B cell (primary cell): ENCODE measurements around the gene INKA2. TPM values are rescaled to one million over a fixed set of nuclear protein-coding genes. Genes with fewer than 3 reads are reported as not detected.

ENCODE experiments used
- ATAC-seq: fragments of 200-7000 bp; cut with Tn5 transposase; one replicate; pipeline ENCODE4 v1.10.0; 2021; ENCODE audit warnings: low read depth, mild to moderate bottlenecking, moderate number of reproducible peaks, moderate library complexity
- CTCF ChIA-PET: fragments of 350-600 bp; sonication (Branson Sonifier 250); formaldehyde crosslinking; loops from one replicate; lab custom pipeline; 2021; ENCODE audit warnings: antibody characterized with exemption, inconsistent platforms; lab: Charles Lee
- POLR2A ChIA-PET: fragments of 350-600 bp; sonication (Branson Sonifier 250); formaldehyde crosslinking; loops from one replicate; lab custom pipeline; 2021; ENCODE audit warnings: antibody characterized with exemption; lab: Charles Lee
- DNase-seq: peaks from one replicate; pipeline ENCODE4 v3.0.0; 2013
- H2AFZ ChIP-seq: 2 replicates; pipeline ENCODE4 v1.6.1; 2012; ENCODE audit warnings: mild to moderate bottlenecking, low read depth, low read length; ENCODE audit not compliant: insufficient read depth, poor library complexity, severe bottlenecking
- H3K27ac ChIP-seq, 2 donors: 1 replicate in 1 of 2; 2 replicates in 1 of 2; pipeline ENCODE4 v1.5.1; 2012 to 2013; ENCODE audit warnings: low read length in 2 of 2, mild to moderate bottlenecking in 2 of 2, moderate library complexity in 1 of 2
- H3K27me3 ChIP-seq, 4 experiments: fragments of 200-600 bp in 1 of 4; sonication (generic) in 1 of 4; replicated peaks in 1 of 4; 1 replicate in 2 of 4; 2 replicates in 2 of 4; pipeline versions ENCODE4 v1.6.1 to v1.7.0; 2013 to 2016; ENCODE audit warnings: low read length in 3 of 4, mild to moderate bottlenecking in 2 of 4, mixed read lengths in 1 of 4, moderate library complexity in 1 of 4; ENCODE audit not compliant: insufficient read depth in 4 of 4, control insufficient read depth in 3 of 4; ENCODE audit errors: control extremely low read depth in 1 of 4
- H3K36me3 ChIP-seq, 2 experiments: replicated peaks in 1 of 2; 1 replicate in 1 of 2; 2 replicates in 1 of 2; pipeline versions ENCODE4 v1.6.1 to v1.7.1; 2013; ENCODE audit warnings: low read length in 1 of 2; ENCODE audit not compliant: insufficient read depth in 2 of 2, control insufficient read depth in 1 of 2; ENCODE audit errors: control extremely low read depth in 1 of 2, extremely low read depth in 1 of 2
- H3K4me1 ChIP-seq, 2 donors: fragments of 200-600 bp in 1 of 2; sonication (generic) in 1 of 2; 1 replicate in 1 of 2; 2 replicates in 1 of 2; pipeline versions ENCODE4 v1.5.1 to v1.6.1; 2013 to 2017; ENCODE audit warnings: low read length in 2 of 2; ENCODE audit not compliant: control insufficient read depth in 2 of 2, insufficient read depth in 2 of 2
- H3K4me2 ChIP-seq: replicated peaks from 2 replicates; pipeline ENCODE3; 2012; ENCODE audit warnings: mild to moderate bottlenecking, low read depth, low read length; ENCODE audit not compliant: poor library complexity, severe bottlenecking
- H3K4me3 ChIP-seq, 5 experiments: fragments of 200-600 bp in 1 of 5; sonication (generic) in 1 of 5; 1 replicate in 3 of 5; 2 replicates in 2 of 5; pipeline versions ENCODE4 v1.5.1 to v1.7.0; 2011 to 2016; ENCODE audit warnings: low read length in 4 of 5, mild to moderate bottlenecking in 4 of 5, low read depth in 2 of 5, control low read depth in 1 of 5, moderate library complexity in 1 of 5; ENCODE audit not compliant: insufficient read depth in 1 of 5; ENCODE audit errors: control extremely low read depth in 1 of 5, extremely low read depth in 1 of 5
- H3K79me2 ChIP-seq: fragments of 200-600 bp; sonication (generic); one replicate; pipeline ENCODE4 v1.6.0; 2016; ENCODE audit warnings: low read length; ENCODE audit not compliant: control insufficient read depth, insufficient read depth
- H3K9ac ChIP-seq: fragments of 200-600 bp; sonication (generic); 2 replicates; pipeline ENCODE4 v1.6.1; 2017; ENCODE audit warnings: mild to moderate bottlenecking, low read length, moderate library complexity
- H3K9me3 ChIP-seq, 3 donors: one replicate each; pipeline versions ENCODE4 v1.6.1 to v1.7.1; 2013; ENCODE audit warnings: low read length in 2 of 3; ENCODE audit not compliant: control insufficient read depth in 2 of 3, insufficient read depth in 1 of 3; ENCODE audit errors: control extremely low read depth in 1 of 3
- H4K20me1 ChIP-seq: 2 replicates; pipeline ENCODE4 v1.6.0; 2012; ENCODE audit warnings: mild to moderate bottlenecking, low read length; ENCODE audit not compliant: insufficient read depth, control insufficient read depth, poor library complexity, severe bottlenecking
- H3K27ac Mint-ChIP-seq: one replicate; pipeline ENCODE4 v1.8.0; 2021; ENCODE audit warnings: mixed read lengths
- H3K27me3 Mint-ChIP-seq: one replicate; pipeline ENCODE4 v1.8.0; 2021; ENCODE audit warnings: mixed read lengths
- H3K4me1 Mint-ChIP-seq: one replicate; pipeline ENCODE4 v1.8.0; 2021; ENCODE audit warnings: mixed read lengths
- H3K4me3 Mint-ChIP-seq: one replicate; pipeline ENCODE4 v1.8.0; 2021; ENCODE audit warnings: mixed read lengths
- H3K9me3 Mint-ChIP-seq: one replicate; pipeline ENCODE4 v1.8.0; 2022; ENCODE audit warnings: mixed read lengths; ENCODE audit not compliant: insufficient read depth
- EZH2 ChIP-seq: IDR thresholded peaks from 2 replicates; pipeline ENCODE4 v1.6.1; 2012; ENCODE audit warnings: borderline replicate concordance, low read depth, mild to moderate bottlenecking, moderate library complexity, low read length; ENCODE audit not compliant: insufficient read depth, poor library complexity, severe bottlenecking
- WGBS: methylation state at CpG from one replicate; pipeline ENCODE4 v1.1.5; 2013; ENCODE audit warnings: missing lambda C conversion rate; ENCODE audit not compliant: insufficient coverage; 5-methylcytosine and 5-hydroxymethylcytosine counted together
- intact Hi-C: fragments of 100-400 bp; cut with micrococcal nuclease; formaldehyde crosslinking; loops from one replicate; pipeline ENCODE4 v1.10.0; 2022
- polyA plus RNA-seq: library from polyadenylated mRNA; depleted of rRNA; stranded (reverse); fragments of >200 nt; gene quantifications from 2 replicates; pipeline ENCODE4 v1.2.3, GENCODE V29; 2012
- total RNA-seq, 2 donors: library from RNA; stranded (reverse); fragments of 120-200 nt in 1 of 2; gene quantifications; 1 replicate in 1 of 2; 2 replicates in 1 of 2; pipeline versions ENCODE4 v1.2.3 to v1.2.4, GENCODE V29; 2013 to 2022
- TF ChIP-seq, protein P1 (sequence below): fragments of 200-600 bp; IDR thresholded peaks from one replicate; pipeline ENCODE4 v1.8.0; 2022; ENCODE audit warnings: antibody characterized with exemption, mild to moderate bottlenecking

The INKA2 gene
- total and polyA plus RNA-seq, 2 donors (not counting 1 experiment from before 2014, with no cell fraction given) = 0.67 to 6.4 TPM

- DNase-seq (no peak), ATAC-seq (no peak)
- H3K4me3 Mint-ChIP-seq = no peak overlapping the region
- no peaks in the 10 kb centered on the region for H3K9me3 ChIP-seq
- no peaks in the 10 kb centered on the region for H3K9me3 Mint-ChIP-seq
- H3K79me2 ChIP-seq = no peaks in the 10 kb centered on the region
- no peak overlapping the region for H3K27ac ChIP-seq
- no peaks in the 10 kb centered on the region for H3K36me3 ChIP-seq
- peaks cover 12 to 19% of the 10 kb centered on the region in 2 donors for H3K4me1 ChIP-seq
- no peaks in the 10 kb centered on the region for H4K20me1 ChIP-seq
- intact Hi-C loops = no loop called here
- H3K27me3 ChIP-seq = no peaks in the 10 kb centered on the region
- TF ChIP-seq EZH2 = no peak
- TF ChIP-seq, protein P1, sequence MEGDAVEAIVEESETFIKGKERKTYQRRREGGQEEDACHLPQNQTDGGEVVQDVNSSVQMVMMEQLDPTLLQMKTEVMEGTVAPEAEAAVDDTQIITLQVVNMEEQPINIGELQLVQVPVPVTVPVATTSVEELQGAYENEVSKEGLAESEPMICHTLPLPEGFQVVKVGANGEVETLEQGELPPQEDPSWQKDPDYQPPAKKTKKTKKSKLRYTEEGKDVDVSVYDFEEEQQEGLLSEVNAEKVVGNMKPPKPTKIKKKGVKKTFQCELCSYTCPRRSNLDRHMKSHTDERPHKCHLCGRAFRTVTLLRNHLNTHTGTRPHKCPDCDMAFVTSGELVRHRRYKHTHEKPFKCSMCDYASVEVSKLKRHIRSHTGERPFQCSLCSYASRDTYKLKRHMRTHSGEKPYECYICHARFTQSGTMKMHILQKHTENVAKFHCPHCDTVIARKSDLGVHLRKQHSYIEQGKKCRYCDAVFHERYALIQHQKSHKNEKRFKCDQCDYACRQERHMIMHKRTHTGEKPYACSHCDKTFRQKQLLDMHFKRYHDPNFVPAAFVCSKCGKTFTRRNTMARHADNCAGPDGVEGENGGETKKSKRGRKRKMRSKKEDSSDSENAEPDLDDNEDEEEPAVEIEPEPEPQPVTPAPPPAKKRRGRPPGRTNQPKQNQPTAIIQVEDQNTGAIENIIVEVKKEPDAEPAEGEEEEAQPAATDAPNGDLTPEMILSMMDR = no peak
- no peak overlapping the region for H3K27ac Mint-ChIP-seq
- H2AFZ ChIP-seq = no peak overlapping the region
- H3K27me3 Mint-ChIP-seq = no peaks in the 10 kb centered on the region
- POLR2A ChIA-PET = no interaction called here
- H3K9ac ChIP-seq = no peak overlapping the region
- peaks cover 21% of the 10 kb centered on the region for H3K4me1 Mint-ChIP-seq
- CTCF ChIA-PET = interaction anchor here (1.9 to 2.1 kb wide), 2 partner anchors 40 to 42 kb away, joined by 7 read pairs; no protein-coding TSS in a partner anchor
- 90% methylated on average over 13 of the region's 18 CpGs for whole genome bisulfite sequencing
- no peak overlapping the region for H3K4me2 ChIP-seq
- H3K4me3 ChIP-seq = no peak overlapping the region
Measured at GRCh38 chr1:111727056-111727455, 12.1 kb downstream of the INKA2 start.

DNA sequence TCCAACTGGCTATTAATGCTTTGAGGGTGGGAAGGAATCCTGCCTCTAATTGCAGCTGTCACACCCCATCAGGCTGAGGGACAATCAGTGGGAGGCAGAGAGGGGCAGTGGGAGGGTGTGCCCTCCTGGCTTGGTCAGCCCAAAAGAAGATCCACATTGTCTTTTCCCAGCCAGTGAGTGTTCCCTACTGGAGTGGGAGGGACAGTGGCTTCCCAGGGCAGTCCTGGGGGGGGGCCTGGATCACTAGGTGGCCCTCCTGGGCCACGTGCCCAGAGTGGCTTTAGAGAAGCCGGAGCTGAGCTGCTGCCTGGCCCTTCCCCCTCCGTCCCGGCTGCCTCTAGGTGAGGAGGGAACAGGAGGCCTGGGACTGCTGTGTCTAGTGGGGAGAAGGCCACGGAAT lies 14.0 kb downstream of the INKA2 start:
- H3K9me3 ChIP-seq = no peaks in the 10 kb centered on the region
- Mint-ChIP-seq H3K4me1 (peaks cover 21% of the 10 kb centered on the region), H3K4me3 (no peak overlapping the region), H3K27me3 (no peaks in the 10 kb centered on the region), H3K9me3 (no peaks in the 10 kb centered on the region), H3K27ac (no peak overlapping the region)
- no peak for DNase-seq
- no peak for ATAC-seq
- ChIA-PET CTCF (interaction anchor here (1.2 to 2.1 kb wide), 3 partner anchors 10 to 42 kb away, joined by 4 to 10 read pairs (median 7); no protein-coding TSS in a partner anchor), POLR2A (no interaction called here)
- peaks cover 12 to 19% of the 10 kb centered on the region in 2 donors for H3K4me1 ChIP-seq
- H3K4me3 ChIP-seq = no peak overlapping the region
- TF ChIP-seq, protein P1 = no peak
- no peak for TF ChIP-seq EZH2
- H3K79me2 ChIP-seq = no peaks in the 10 kb centered on the region
- no peak overlapping the region for H3K4me2 ChIP-seq
- no peak overlapping the region for H3K27ac ChIP-seq
- H2AFZ ChIP-seq = no peak overlapping the region
- H3K9ac ChIP-seq = no peak overlapping the region
- H3K27me3 ChIP-seq = no peaks in the 10 kb centered on the region
- H3K36me3 ChIP-seq = no peaks in the 10 kb centered on the region
- WGBS = 93% methylated on average over 5 of the region's 5 CpGs
- no peaks in the 10 kb centered on the region for H4K20me1 ChIP-seq
- intact Hi-C loops = no loop called here
